Measurements from ENCODE around the gene JAZF1. TPM values are rescaled to one million over a fixed set of nuclear protein-coding genes. Genes with fewer than 3 reads are reported as not detected.

The JAZF1 gene
- total and polyA plus RNA-seq, 4 experiments from 2014 or later = 3.7 to 8.3 (median 4.7) TPM

- H3K4me3 Mint-ChIP-seq = no peak overlapping the region
These were observed 396.1 kb downstream of the JAZF1 start for GRCh38 chr7:27784399-27785053.

GRCh38 chr7:27782849-27783248 lies 397.7 kb downstream of the JAZF1 start:
- H3K4me1 ChIP-seq (ENCODE audit: insufficient read depth, low read length) = no peaks in the 10 kb centered on the region
- no peak for DNase-seq
- ChIA-PET CTCF (ENCODE audit: partially characterized antibody) (interaction anchor here (1.0 to 2.6 kb wide), 4 partner anchors 9 to 587 kb away, joined by 3 to 8 read pairs (median 7); no protein-coding TSS in a partner anchor), POLR2A (ENCODE audit: partially characterized antibody) (no interaction called here)
- H3K27ac Mint-ChIP-seq = peak overlapping the region in 2 of 7 donors; percentile 15 to 55
- no peak overlapping the region for H3K4me3 Mint-ChIP-seq
- H3K9me3 ChIP-seq (ENCODE audit: control insufficient read depth in 1 of 2, low read length in 2 of 2) = no peaks in the 10 kb centered on the region
- intact Hi-C loops (cut with micrococcal nuclease) = loop anchor here (5.0 kb wide), 2 partner anchors 41 to 239 kb away; partner anchors contain the start of gene TAX1BP1
- H3K36me3 ChIP-seq (ENCODE audit: insufficient read depth, low read length) = peaks cover 9% of the 10 kb centered on the region
- no peaks in the 10 kb centered on the region for H3K27me3 Mint-ChIP-seq
- H3K27me3 ChIP-seq (ENCODE audit: insufficient read depth, low read length) = no peaks in the 10 kb centered on the region
- H3K4me3 ChIP-seq (ENCODE audit: low read length in 2 of 2) = no peak overlapping the region
- H3K27ac ChIP-seq (ENCODE audit: low read depth, low read length) = no peak overlapping the region
- H3K9me3 Mint-ChIP-seq = no peaks in the 10 kb centered on the region
- peaks cover 22 to 38% of the 10 kb centered on the region in 2 donors for H3K36me3 Mint-ChIP-seq
- peaks cover 18 to 25% (median 21%) of the 10 kb centered on the region in 4 donors for H3K4me1 Mint-ChIP-seq

More at GRCh38 chr7:27784399-27785053, 396.1 kb downstream of the JAZF1 start:
- H3K36me3 ChIP-seq (ENCODE audit: insufficient read depth, low read length) = peaks cover 16% of the 10 kb centered on the region
- Mint-ChIP-seq H3K27me3 (no peaks in the 10 kb centered on the region), H3K27ac (peak overlapping the region in 3 of 7 donors; percentile 47 to 77 (median 57)), H3K36me3 (peaks cover 27 to 41% of the 10 kb centered on the region in 2 donors), H3K4me1 (peaks cover 16 to 19% (median 16%) of the 10 kb centered on the region in 4 donors), H3K9me3 (no peaks in the 10 kb centered on the region)
- POLR2A ChIA-PET (ENCODE audit: partially characterized antibody) = interaction anchor here (1.0 kb wide), 1 partner anchor 44 kb away, joined by 3 read pairs; no protein-coding TSS in a partner anchor
- no peak overlapping the region for H3K4me3 ChIP-seq (ENCODE audit: low read length in 2 of 2)
- H3K9me3 ChIP-seq (ENCODE audit: control insufficient read depth in 1 of 2, low read length in 2 of 2) = no peaks in the 10 kb centered on the region
- DNase-seq = peak; percentile 35 to 52 (median 45)
- no peak overlapping the region for H3K27ac ChIP-seq (ENCODE audit: low read depth, low read length)
- CTCF ChIA-PET (ENCODE audit: partially characterized antibody) = interaction anchor here (0.6 to 2.4 kb wide), 14 partner anchors 9 to 589 kb away, joined by 3 to 9 read pairs (median 4); partner anchors contain the start of gene HIBADH
- no peaks in the 10 kb centered on the region for H3K27me3 ChIP-seq (ENCODE audit: insufficient read depth, low read length)
- no peaks in the 10 kb centered on the region for H3K4me1 ChIP-seq (ENCODE audit: insufficient read depth, low read length)
- intact Hi-C loops (cut with micrococcal nuclease) = loop anchor here (1.0 to 5.0 kb wide), 4 partner anchors 42 to 588 kb away; partner anchors contain the start of genes HIBADH and TAX1BP1

GRCh38 chr7:27781188-27781587 lies 399.4 kb downstream of the JAZF1 start:
- Mint-ChIP-seq H3K27me3 (no peaks in the 10 kb centered on the region), H3K4me3 (no peak overlapping the region), H3K36me3 (peaks cover 11 to 27% of the 10 kb centered on the region in 2 donors), H3K27ac (no peak overlapping the region), H3K9me3 (no peaks in the 10 kb centered on the region), H3K4me1 (peaks cover 19 to 33% (median 24%) of the 10 kb centered on the region in 4 donors)
- ChIA-PET POLR2A (ENCODE audit: partially characterized antibody) (no interaction called here), CTCF (ENCODE audit: partially characterized antibody) (interaction anchor here (1.0 to 2.6 kb wide), 2 partner anchors 140 to 585 kb away, joined by 3 to 8 read pairs; no protein-coding TSS in a partner anchor)
- Histone ChIP-seq H3K27me3 (ENCODE audit: insufficient read depth, low read length) (no peaks in the 10 kb centered on the region), H3K4me3 (ENCODE audit: low read length in 2 of 2) (no peak overlapping the region), H3K9me3 (ENCODE audit: control insufficient read depth in 1 of 2, low read length in 2 of 2) (no peaks in the 10 kb centered on the region), H3K36me3 (ENCODE audit: insufficient read depth, low read length) (peaks cover 9% of the 10 kb centered on the region), H3K4me1 (ENCODE audit: insufficient read depth, low read length) (no peaks in the 10 kb centered on the region), H3K27ac (ENCODE audit: low read depth, low read length) (no peak overlapping the region)
- intact Hi-C loops (cut with micrococcal nuclease) = loop anchor here (5.0 kb wide), 2 partner anchors 39 to 241 kb away; partner anchors contain the start of gene TAX1BP1
- DNase-seq = no peak

Other genes starting within 250 kb of the JAZF1 start
- gene CREB5, start 231.7 kb upstream of the JAZF1 start, total RNA-seq = not detected
- not detected for gene CREB5, start 231.7 kb upstream of the JAZF1 start, polyA plus RNA-seq

Measured in CD4-positive, alpha-beta memory T cell (primary cell).